Measurements from ENCODE around the gene PLXDC2.

PLXDC2 gene

DNA sequence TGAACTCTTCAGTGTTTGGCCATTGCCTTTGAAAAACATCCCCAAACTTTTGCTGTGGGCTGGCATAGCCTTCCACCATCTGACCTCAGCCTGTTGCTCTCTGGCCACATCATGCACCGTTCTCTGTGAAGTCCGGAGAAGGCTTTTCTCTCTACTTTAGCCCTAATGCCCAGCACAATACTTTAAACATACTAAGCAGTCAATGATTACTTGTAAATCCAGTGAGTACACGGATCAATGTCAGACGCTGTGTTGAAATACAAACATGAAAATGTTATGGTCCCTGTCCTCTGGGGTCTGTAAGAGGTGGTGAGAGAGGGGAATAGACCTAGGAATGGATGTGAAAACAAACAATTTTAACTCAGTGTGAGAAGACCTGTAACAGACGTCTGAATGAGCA is 297.9 kb downstream of the PLXDC2 start:
- TF ChIP-seq, protein P1, sequence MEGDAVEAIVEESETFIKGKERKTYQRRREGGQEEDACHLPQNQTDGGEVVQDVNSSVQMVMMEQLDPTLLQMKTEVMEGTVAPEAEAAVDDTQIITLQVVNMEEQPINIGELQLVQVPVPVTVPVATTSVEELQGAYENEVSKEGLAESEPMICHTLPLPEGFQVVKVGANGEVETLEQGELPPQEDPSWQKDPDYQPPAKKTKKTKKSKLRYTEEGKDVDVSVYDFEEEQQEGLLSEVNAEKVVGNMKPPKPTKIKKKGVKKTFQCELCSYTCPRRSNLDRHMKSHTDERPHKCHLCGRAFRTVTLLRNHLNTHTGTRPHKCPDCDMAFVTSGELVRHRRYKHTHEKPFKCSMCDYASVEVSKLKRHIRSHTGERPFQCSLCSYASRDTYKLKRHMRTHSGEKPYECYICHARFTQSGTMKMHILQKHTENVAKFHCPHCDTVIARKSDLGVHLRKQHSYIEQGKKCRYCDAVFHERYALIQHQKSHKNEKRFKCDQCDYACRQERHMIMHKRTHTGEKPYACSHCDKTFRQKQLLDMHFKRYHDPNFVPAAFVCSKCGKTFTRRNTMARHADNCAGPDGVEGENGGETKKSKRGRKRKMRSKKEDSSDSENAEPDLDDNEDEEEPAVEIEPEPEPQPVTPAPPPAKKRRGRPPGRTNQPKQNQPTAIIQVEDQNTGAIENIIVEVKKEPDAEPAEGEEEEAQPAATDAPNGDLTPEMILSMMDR (IDR thresholded peaks at IDR 0.05; ENCODE audit: borderline replicate concordance, control extremely low read depth, extremely low read depth, insufficient read depth, missing control alignments) = no peak
- in situ Hi-C loops (cut with MboI; ENCODE audit: low sequenced_read_pairs, unreplicated experiment) = no loop called here
- no peak for DNase-seq (ENCODE audit: low spot score)

DNA sequence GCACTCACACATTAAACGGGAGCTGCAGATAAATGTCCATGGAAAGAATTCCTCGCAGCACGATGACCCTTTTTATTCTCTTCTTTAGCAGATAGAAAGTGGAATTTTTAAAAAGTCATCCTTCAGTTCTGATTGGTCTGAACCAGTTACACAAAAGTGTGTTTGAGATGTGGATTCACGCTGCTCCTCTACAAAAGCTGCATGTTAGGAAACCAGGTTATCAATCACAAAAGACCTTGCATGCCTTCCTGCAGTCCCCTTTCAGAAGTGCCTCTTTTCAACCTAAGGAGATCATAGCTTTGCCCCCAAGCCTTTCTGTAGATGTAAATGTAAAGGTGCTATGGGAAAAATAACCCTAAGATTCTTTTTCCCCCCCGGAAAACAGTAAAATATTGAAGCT is 299.7 kb downstream of the PLXDC2 start:
- in situ Hi-C loops (cut with MboI; ENCODE audit: low sequenced_read_pairs, unreplicated experiment) = no loop called here
- DNase-seq (ENCODE audit: low spot score) = no peak
- TF ChIP-seq, protein P1 (IDR thresholded peaks at IDR 0.05; ENCODE audit: borderline replicate concordance, control extremely low read depth, extremely low read depth, insufficient read depth, missing control alignments) = no peak

DNA sequence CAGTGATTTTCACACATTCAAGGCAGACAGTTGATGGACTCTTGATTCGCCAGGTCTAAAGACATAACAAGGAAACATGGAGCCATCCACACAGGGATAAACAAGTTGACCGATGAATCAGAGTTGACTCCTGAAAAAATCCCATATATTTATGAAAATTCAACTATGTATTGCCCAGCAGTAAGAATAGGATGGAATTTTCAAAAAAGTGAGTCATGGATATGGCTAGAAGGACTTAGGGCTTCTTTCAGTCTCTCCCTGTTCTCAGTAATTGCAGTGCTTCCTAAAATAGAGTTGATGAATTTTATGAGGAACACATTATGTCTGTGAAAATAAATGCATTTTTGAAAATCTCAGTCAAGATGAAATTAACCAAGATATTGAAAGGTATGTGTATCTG is 301.2 kb downstream of the PLXDC2 start:
- in situ Hi-C loops (cut with MboI; ENCODE audit: low sequenced_read_pairs, unreplicated experiment) = no loop called here
- DNase-seq (ENCODE audit: low spot score) = no peak
- TF ChIP-seq, protein P1 (IDR thresholded peaks at IDR 0.05; ENCODE audit: borderline replicate concordance, control extremely low read depth, extremely low read depth, insufficient read depth, missing control alignments) = no peak

DNA sequence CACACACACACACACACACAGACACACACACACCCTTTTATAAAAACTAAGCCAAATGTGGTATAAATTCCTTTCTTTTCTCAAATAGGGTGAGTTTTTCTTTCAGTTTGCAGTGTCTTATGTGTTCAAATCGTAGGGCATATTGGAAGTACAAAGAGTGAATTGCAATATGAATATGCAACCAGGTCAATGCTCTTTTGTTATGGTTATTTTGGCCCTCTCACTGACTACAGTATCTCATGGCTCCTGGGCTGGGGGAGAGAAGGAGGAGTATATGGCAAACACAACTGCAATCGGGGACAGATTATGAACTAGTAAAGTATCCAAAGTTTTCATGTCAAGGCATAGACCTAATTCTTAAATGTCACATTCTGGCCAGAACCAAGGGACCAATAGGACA is 301.9 kb downstream of the PLXDC2 start:
- TF ChIP-seq, protein P1 (IDR thresholded peaks at IDR 0.05; ENCODE audit: borderline replicate concordance, control extremely low read depth, extremely low read depth, insufficient read depth, missing control alignments) = no peak
- no peak for DNase-seq (ENCODE audit: low spot score)
- in situ Hi-C loops (cut with MboI; ENCODE audit: low sequenced_read_pairs, unreplicated experiment) = no loop called here

DNA sequence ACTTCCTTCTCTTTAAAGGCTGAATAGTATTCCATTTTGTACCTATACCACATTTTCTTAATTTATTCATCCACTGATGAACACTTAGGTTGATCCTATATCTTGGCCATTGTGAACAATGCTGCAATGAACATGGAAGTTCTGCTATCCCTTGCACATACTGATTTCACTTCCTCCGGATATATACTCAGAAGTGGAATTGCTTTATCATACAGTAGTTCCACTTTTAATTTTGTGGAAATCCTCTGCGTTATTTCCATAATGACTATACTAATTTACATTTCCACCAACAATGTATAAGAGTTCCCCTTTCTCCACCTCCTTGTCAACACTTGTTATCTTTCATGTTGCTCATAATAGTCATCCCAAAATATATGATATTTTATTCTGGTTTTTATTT is 312.6 kb downstream of the PLXDC2 start:
- in situ Hi-C loops (cut with MboI; ENCODE audit: low sequenced_read_pairs, unreplicated experiment) = no loop called here
- no peak for DNase-seq (ENCODE audit: low spot score)
- TF ChIP-seq, protein P1 (IDR thresholded peaks at IDR 0.05; ENCODE audit: borderline replicate concordance, control extremely low read depth, extremely low read depth, insufficient read depth, missing control alignments) = no peak

DNA sequence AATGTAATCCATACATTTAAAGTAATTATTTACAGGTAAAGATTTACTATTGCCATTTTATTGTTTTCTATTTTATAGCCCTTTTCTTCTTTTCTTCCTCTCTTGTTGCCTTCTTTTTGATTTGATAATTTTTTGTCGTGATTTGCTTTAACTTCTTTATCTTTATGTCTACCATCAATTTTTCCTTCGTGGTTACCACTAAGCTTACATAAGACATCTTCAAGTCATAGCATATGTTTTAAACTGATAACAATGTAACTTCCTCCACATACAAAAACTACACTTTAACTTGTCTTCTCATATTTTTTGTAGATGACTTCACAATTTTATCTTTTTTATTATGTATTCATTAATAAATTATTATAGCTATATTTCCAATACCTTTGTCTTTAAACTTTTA is 316.6 kb downstream of the PLXDC2 start:
- TF ChIP-seq, protein P1 (IDR thresholded peaks at IDR 0.05; ENCODE audit: borderline replicate concordance, control extremely low read depth, extremely low read depth, insufficient read depth, missing control alignments) = no peak
- in situ Hi-C loops (cut with MboI; ENCODE audit: low sequenced_read_pairs, unreplicated experiment) = no loop called here
- no peak for DNase-seq (ENCODE audit: low spot score)

DNA sequence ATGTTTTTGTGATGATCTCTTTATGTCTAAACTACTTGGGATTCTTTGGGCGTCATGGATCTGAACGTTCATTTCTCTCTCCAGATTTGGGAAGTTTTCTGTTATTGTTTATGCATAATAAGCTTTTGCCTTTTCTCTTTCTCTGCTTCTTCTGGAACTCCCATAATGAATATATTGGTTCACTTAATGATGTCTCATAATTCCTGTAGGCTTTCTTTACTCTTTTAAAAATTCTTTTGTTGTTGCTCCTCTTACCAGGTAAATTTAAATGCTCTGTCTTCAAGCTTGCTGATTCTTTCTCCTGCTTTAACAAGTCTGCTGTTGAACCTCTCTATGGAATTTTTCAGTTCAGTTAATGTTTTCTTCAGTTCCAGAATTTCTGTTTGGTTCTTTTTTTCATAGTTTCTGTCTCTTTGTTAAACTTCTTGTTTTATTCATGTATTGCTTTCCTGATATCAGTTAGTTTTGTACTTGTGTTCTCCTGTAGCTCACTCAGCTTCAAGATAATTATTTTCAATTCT is 317.5 kb downstream of the PLXDC2 start:
- in situ Hi-C loops (cut with MboI; ENCODE audit: low sequenced_read_pairs, unreplicated experiment) = no loop called here
- TF ChIP-seq, protein P1 (IDR thresholded peaks at IDR 0.05; ENCODE audit: borderline replicate concordance, control extremely low read depth, extremely low read depth, insufficient read depth, missing control alignments) = no peak
- DNase-seq (ENCODE audit: low spot score) = no peak
